HG03064 (cell line): ENCODE results near the gene SHOX.
"Not testable (repeated sequence)": the region's sequence is repeated elsewhere in the genome, so short reads cannot be mapped to it uniquely, and the experiment has no call there.

ENCODE experiments used
- ATAC-seq: cut with Tn5 transposase; IDR thresholded peaks from one replicate; pipeline ENCODE4 v1.9.1; 2021; ENCODE audit warnings: low read depth; ENCODE audit not compliant: unreplicated experiment

SHOX gene

GRCh38 chrX:630612-631496 lies at the start of gene SHOX:
Gene SHOX, plus strand, starts transcription at chrX:630791. Its CDS starts 107 bp downstream, at chrX:630898.
- no peak for ATAC-seq

GRCh38 chrX:581066-581465 lies 49.5 kb upstream of the SHOX start:
- ATAC-seq = no peak

DNA sequence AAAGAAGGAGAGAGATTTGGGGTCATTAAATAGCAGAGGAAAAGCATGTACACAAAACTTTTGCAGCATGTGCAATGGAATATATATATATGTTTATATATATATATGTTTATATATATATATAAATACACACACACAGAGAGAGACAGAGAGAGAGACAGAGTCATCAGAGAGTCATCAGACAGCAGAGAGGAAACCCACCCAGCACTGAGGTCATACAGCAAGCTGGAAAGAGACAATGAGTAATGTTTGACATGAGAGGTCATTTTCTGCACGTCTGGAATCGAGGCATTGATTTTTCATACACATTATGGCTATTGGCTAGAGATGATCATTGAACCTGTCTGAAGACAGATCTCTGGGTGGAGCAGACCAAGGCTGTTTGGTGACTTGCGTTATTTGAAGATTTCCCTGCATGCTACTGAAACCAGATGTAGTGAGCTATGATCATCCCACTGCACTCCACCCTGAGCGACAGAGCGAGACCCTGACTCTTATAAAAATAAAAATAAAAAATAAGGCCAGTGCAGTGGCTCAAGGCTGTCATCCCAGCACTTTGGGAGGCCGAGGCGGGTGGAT lies 48.8 kb upstream of the SHOX start:
- ATAC-seq = no peak

GRCh38 chrX:584572-584971 lies 46.0 kb upstream of the SHOX start:
- ATAC-seq = no peak

DNA sequence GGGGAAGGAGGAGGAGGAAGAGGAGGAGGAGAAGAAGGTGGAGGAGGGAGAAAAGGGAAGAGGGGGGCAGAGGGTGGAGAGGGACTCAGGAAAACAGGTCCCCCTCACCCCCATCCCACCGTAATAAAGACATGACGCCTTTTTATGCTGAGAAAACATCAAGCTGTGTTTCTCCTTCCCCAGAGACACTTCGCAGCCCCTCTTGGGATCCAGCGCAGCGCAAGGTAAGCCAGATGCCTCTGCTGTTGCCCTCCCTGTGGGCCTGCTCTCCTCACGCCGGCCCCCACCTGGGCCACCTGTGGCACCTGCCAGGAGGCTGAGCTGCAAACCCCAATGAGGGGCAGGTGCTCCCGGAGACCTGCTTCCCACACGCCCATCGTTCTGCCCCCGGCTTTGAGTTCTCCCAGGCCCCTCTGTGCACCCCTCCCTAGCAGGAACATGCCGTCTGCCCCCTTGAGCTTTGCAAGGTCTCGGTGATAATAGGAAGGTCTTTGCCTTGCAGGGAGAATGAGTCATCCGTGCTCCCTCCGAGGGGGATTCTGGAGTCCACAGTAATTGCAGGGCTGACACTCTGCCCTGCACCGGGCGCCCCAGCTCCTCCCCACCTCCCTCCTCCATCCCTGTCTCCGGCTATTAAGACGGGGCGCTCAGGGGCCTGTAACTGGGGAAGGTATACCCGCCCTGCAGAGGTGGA lies 45.3 kb upstream of the SHOX start:
- no peak for ATAC-seq

GRCh38 chrX:586351-586750 lies 44.2 kb upstream of the SHOX start:
- no peak for ATAC-seq

- not testable (repeated sequence) for ATAC-seq
Observed at GRCh38 chrX:589261-589660, 41.3 kb upstream of the SHOX start.

GRCh38 chrX:590693-591404 lies 39.7 kb upstream of the SHOX start:
- no peak for ATAC-seq

DNA sequence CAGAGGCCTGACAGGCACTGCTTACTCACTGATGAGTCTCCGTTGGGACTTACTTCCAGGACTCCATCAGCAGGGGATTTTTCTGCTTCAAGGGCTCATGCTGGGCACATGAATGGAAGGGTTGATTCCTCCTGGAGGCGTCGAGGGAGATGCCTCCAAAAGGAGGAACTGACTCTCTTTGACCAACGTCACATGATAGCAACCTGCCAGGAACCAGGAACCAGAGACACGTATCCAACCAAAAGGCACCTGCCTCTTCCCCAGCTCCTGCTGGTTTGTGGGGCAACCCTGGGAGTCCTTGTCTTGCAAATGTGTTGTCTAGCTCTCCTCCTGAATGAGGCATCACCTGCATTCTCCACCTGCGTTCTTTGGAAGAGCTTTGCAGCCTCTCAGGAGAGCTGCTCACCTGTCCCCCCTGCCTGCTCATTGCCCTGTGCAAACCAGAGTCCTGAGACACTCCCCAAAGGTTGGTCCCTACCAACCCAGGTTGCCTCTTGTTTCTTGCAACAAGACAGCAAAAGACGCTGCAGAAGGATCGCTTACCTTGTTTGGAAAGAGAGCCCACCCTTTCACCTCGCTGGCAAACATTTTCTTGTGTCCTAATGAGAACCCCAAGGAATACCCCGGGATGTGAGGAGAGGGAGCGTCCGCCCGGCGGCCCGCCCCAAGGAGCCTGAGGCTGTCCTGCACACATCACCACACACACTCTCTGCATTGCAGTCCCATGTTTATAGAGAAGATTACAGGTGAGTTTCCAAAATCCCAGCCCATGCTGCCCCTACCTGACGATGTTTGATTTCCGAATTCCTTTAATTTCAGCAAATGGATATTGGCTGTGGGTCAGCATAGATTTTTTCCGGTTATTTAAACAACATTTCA lies 30.5 kb upstream of the SHOX start:
- no peak for ATAC-seq

- not testable (repeated sequence) for ATAC-seq
Observed at GRCh38 chrX:603029-603428, 27.6 kb upstream of the SHOX start.

DNA sequence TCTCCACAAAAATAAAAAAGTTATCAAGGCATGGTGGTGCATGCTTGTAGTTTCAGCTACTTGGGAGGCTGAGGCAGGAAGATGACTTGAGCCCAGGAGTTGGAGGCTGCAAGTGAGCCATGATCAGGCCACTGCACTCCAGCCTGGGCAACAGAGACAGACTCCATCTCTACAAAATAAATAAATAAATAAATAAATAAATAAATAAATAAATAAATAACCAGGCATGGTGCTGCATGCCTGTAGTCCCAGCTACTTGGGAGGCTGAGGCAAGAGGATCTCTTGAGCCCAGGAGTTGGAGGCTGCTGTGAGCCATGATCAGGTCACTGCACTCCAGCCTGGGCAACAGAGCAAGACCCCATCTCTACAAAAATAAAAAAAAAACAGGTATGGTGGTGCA lies 26.0 kb upstream of the SHOX start:
- ATAC-seq = not testable (repeated sequence)

DNA sequence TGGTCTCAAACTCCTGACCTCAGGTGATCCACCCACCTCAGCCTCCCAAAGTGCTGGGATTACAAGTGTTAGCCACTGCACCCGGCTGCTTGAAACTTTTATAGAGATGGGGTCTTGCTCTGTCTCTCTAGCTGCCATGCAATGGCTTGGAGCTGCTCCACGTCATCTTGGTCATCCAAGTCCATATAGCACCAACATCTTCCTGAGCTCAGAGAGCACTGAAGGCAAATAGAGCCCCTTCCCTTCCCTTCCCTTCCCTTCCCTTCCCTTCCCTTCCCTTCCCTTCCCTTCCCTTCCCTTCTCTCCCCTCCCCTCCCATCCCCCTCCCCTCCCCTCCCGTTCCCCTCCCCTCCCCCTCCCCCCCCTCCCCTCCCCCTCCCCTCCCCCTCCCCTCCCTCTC lies 22.5 kb upstream of the SHOX start:
- not testable (repeated sequence) for ATAC-seq

DNA sequence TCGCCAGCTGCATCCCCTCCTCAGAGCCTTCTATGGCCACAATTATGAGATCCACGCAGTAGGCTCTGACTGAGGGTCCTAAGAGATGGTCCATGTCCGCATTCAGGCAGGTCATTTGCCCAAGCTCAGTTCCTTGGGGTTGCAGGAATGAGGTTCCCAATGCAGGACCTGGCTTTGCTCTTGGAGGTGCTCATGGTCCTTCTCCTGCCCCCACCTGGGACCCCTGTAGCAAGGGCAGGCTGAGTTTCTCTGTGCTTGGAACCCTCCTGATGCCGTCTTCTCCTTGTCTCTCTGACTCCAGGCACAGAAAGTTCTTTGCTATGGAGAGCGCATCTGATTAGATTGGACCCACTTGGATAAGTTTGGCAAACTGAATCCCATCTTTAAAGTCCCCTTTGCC lies 16.5 kb upstream of the SHOX start:
- ATAC-seq = no peak

DNA sequence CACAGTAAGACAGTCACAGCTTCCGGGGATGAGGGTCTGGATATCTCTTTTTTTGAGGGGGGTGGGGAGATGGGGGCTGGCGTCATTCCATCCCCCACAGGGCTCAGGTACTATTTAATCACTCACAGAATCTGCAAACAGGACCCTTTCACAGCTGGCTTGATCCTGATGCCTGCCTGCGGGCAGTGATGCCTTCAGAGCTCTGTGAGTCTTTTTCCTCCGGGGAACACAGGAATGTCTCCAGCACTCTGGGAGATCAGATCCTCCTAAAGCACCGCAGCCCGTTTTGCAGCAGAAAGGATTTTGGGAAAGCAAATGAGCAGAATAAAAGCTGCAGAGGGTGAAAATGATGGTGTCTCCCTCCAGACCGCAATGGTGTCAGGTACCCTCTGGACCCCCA lies 13.2 kb upstream of the SHOX start:
- no peak for ATAC-seq

DNA sequence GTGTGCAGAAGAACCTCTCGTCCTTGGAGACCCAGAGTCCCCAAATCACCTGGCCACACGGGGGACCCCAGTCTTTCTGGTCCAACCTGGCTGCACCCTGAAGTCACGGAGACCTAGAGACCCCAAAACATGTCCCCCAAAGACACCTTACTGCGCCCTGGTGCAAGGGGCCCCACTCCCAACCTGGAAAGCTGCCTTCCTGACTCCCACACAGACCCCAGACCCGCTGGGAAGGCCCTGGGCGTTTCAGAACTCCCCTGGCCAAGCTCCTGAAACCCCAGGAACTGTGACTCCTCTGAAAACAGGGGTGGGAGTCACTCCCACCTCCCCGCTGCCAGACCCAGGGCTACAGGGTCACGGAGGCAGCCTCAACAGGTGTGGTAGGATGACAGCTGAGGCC lies 12.7 kb upstream of the SHOX start:
- no peak for ATAC-seq

GRCh38 chrX:618304-618703 lies 12.3 kb upstream of the SHOX start:
- ATAC-seq = not testable (repeated sequence)

DNA sequence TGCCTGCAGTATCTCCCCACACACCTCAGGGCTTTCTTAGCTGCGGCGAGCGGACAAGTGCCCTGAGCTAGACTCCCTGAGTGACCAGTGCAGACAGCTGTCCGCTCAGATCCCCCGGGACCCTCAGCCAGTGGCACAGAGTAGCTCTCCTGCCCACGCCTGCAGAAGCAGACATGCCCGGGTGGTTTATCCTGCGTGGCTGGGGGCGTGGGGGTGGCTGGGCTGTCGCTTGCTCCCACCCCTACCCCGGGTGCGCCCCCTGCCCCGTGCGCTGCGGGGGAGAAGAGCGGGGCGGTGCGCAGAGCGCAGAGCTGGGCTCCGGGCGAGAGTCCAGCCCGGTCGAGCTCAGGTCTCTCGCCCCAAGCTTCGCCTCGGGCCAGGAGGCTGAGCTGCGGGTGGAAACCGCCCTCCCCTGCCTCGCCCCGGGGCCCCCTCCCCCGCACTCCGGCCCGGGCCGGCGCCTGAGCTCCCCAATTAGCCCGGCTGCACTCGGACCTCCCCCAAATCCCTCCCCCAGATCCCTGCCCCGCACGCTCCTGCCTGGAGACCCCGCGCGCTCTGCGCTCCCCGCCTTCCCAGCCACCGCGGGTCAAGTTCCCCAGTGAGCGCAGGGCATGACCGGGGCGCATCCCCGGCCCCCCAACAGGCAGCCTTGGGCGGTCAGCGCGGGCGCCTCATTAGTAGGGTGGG lies 11.7 kb upstream of the SHOX start:
- no peak for ATAC-seq

DNA sequence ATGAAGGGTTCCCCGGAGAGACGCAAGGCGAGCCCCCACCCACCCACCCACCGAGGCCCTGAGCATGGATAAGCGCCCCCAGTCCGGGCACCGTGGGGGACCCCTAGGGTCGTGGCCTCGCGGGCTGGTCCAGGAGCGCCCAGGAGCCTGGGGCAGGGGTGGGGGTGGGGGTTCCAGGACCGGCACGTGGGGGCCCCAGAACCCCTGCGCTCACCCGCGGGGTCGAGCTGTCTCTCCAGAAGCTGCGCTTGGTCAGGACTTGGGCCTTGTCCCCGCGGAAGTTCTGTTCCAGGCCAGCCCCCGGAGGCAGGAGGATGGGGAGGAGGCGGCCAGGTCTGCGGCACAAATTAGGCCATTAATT lies 11.2 kb upstream of the SHOX start:
- ATAC-seq = no peak

DNA sequence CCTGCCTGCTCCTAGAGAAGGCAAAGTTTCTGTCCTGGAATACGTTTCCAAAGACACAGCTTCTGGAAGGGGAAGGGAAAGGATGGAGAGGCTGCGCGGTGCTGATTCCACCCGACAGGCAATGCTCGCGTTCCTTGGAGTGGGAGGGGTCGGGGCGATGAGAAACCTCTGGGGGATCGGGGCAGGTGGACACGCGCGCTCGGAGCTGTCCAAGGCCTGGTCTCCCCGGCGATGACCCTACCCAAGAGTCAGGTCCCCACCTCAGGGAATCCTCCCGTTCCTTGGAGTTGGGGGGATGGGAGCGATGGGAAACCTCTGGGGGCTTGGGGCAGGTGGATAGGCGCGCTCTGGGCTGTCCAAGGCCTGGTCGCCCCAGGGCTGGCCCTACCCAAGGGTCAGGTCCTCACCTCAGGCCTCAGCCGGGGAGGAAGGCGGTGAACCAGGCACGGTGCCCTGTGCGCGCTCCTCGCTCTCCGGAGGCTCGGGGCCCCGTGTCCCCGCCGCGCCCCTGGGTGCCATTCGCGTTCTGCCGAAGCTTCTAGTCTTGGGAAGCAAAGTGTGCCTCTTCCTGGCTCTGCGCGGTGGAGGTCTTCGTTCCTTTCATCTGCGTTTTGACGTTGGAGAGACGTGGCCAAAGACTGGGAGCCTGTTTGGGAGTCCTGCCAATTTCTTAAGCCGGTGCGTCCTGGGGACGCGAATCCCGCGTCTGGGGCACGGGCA lies 10.6 kb upstream of the SHOX start:
- ATAC-seq = no peak
